ENCODE data around the gene MORN4. TPM values are rescaled to one million over a fixed set of nuclear protein-coding genes. Genes with fewer than 3 reads are reported as not detected.
A peak's percentile ranks its signal among the peaks of the same experiment; 100 is the strongest.

The MORN4 gene
- total RNA-seq, 2 experiments from 2014 or later = 2.4 to 5.4 TPM

DNA sequence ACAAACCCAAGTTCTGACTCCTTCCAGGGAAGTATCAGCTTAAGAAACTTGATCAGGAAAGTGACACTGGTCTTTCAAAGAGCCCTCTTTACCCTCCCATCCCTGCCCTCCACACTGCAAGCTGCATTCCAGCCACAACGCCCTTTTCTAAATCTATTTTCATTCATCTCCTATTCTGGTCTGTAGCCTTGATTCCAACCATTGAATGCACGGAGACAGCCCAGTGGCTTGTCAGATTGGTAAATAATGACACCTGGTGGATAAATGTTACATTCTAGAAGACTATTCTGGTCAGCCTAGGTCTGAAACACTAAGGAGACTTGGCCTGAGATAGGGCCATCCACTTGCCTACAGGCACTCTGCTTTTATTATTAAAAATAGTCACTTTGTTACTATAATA lies 20.9 kb downstream of the MORN4 start:
- peak; percentile 57 for DNase-seq (ENCODE audit: low spot score)
- Histone ChIP-seq H3K9me2 (ENCODE audit: insufficient read depth, low read length) (no peaks in the 10 kb centered on the region), H3K4me3 (ENCODE audit: low read depth, low read length, poor library complexity, severe bottlenecking) (no peak overlapping the region), H3K79me2 (ENCODE audit: insufficient read depth, low read depth, low read length) (no peaks in the 10 kb centered on the region), H3K4me1 (ENCODE audit: insufficient read depth, low read length, poor library complexity, severe bottlenecking) (no peaks in the 10 kb centered on the region), H4K20me1 (ENCODE audit: insufficient read depth, low read length) (no peaks in the 10 kb centered on the region), H2AFZ (ENCODE audit: low read length) (no peak overlapping the region), H3K9me3 (ENCODE audit: low read length) (no peaks in the 10 kb centered on the region), H3K36me3 (ENCODE audit: insufficient read depth, low read length) (no peaks in the 10 kb centered on the region), H3K4me2 (ENCODE audit: low read length) (no peak overlapping the region), H3K27ac (ENCODE audit: low read depth, low read length, poor library complexity, severe bottlenecking) (no peak overlapping the region)
- POLR2A ChIA-PET = interaction anchor here (0.6 kb wide), 1 partner anchor 61 kb away, joined by 3 read pairs; no protein-coding TSS in a partner anchor
- TF ChIP-seq EZH2phosphoT487 (IDR thresholded peaks at IDR 0.05; ENCODE audit: borderline replicate concordance, low read depth, low read length) (no peak), CTCF (conservative IDR thresholded peaks at IDR 0.05; ENCODE audit: low read length) (peak; percentile 74)
- intact Hi-C loops (cut with micrococcal nuclease; ENCODE audit: unreplicated experiment) = loop anchor here (1.0 to 2.0 kb wide), 5 partner anchors 40 to 206 kb away; partner anchors contain the start of gene ANKRD2
- no TSS peak for BruUV-seq (replicated peaks)
- CTCF ChIA-PET (ENCODE audit: unreplicated experiment) = interaction anchor here (0.7 to 1.1 kb wide), 2 partner anchors 22 to 41 kb away, joined by 4 to 5 read pairs; no protein-coding TSS in a partner anchor

DNA sequence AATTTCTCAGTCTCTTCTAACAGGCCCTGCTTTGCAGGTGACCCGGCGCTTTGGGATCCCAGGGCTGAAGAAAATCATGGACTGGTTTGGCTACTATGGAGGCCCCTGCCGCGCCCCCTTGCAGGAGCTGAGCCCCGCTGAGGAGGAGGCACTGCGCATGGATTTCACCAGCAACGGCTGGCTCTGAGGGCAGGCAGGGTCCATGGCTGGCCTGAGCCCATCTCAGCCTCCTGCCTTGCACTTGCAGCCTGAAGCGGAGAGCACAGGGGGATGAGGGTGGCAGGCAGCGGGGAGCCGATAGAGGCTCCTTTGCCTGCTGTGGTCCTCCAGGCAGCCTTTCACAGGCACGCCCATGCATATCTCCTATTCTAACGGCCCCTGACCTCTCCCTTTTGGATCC lies 21.8 kb downstream of the MORN4 start:
- CTCF ChIA-PET (ENCODE audit: unreplicated experiment) = interaction anchor here (1.1 kb wide), 1 partner anchor 21 kb away, joined by 4 read pairs; no protein-coding TSS in a partner anchor
- POLR2A ChIA-PET = interaction anchor here (1.2 kb wide), 1 partner anchor 39 kb away, joined by 3 read pairs; the partner anchor contains the start of gene ANKRD2

More for the DNA sequence above, 21.8 kb downstream of the MORN4 start:
- no peaks in the 10 kb centered on the region for H3K9me2 ChIP-seq (ENCODE audit: insufficient read depth, low read length)
- no peak for DNase-seq (ENCODE audit: low spot score)
- no peaks in the 10 kb centered on the region for H3K36me3 ChIP-seq (ENCODE audit: insufficient read depth, low read length)
- H3K9me3 ChIP-seq (ENCODE audit: low read length) = no peaks in the 10 kb centered on the region
- intact Hi-C loops (cut with micrococcal nuclease; ENCODE audit: unreplicated experiment) = no loop called here
- no peaks in the 10 kb centered on the region for H3K79me2 ChIP-seq (ENCODE audit: insufficient read depth, low read depth, low read length)
- H2AFZ ChIP-seq (ENCODE audit: low read length) = no peak overlapping the region
- H3K4me1 ChIP-seq (ENCODE audit: insufficient read depth, low read length, poor library complexity, severe bottlenecking) = no peaks in the 10 kb centered on the region
- no peak overlapping the region for H3K4me2 ChIP-seq (ENCODE audit: low read length)
- no peak overlapping the region for H3K4me3 ChIP-seq (ENCODE audit: low read depth, low read length, poor library complexity, severe bottlenecking)
- no peaks in the 10 kb centered on the region for H4K20me1 ChIP-seq (ENCODE audit: insufficient read depth, low read length)
- no peak overlapping the region for H3K27ac ChIP-seq (ENCODE audit: low read depth, low read length, poor library complexity, severe bottlenecking)
- BruUV-seq (replicated peaks) = no TSS peak
- TF ChIP-seq CTCF (conservative IDR thresholded peaks at IDR 0.05; ENCODE audit: low read length) (no peak), EZH2phosphoT487 (IDR thresholded peaks at IDR 0.05; ENCODE audit: borderline replicate concordance, low read depth, low read length) (no peak)
